Endodermal cell (in vitro differentiated cells): Measurements from ENCODE around the gene FRS2. TPM values are rescaled to one million over a fixed set of nuclear protein-coding genes. Genes with fewer than 3 reads are reported as not detected.

ENCODE experiments used
- DNase-seq: peaks from one replicate; pipeline ENCODE4 v3.0.0-alpha.2; 2017
- H3K27ac ChIP-seq: 2 replicates; pipeline ENCODE4 v1.5.1; 2013; ENCODE audit warnings: mild to moderate bottlenecking, low read depth, low read length, moderate library complexity
- H3K27me3 ChIP-seq: 2 replicates; pipeline ENCODE4 v1.6.1; 2013; ENCODE audit warnings: mild to moderate bottlenecking, low read length, moderate library complexity; ENCODE audit not compliant: insufficient read depth, control insufficient read depth, poor library complexity, severe bottlenecking
- H3K36me3 ChIP-seq: 2 replicates; pipeline ENCODE4 v1.7.0; 2013; ENCODE audit warnings: mild to moderate bottlenecking, low read length, moderate library complexity; ENCODE audit not compliant: control insufficient read depth, insufficient read depth
- H3K4me1 ChIP-seq: one replicate; pipeline ENCODE4 v1.7.0; 2013; ENCODE audit warnings: low read length; ENCODE audit not compliant: control insufficient read depth, insufficient read depth
- H3K4me3 ChIP-seq: 2 replicates; pipeline ENCODE4 v1.5.1; 2013; ENCODE audit warnings: mild to moderate bottlenecking, low read length, moderate library complexity
- H3K9ac ChIP-seq: 2 replicates; pipeline ENCODE4 v1.6.1; 2013; ENCODE audit warnings: mild to moderate bottlenecking, low read length, moderate library complexity; ENCODE audit not compliant: poor library complexity, severe bottlenecking; ENCODE audit errors: extremely low read depth
- H3K9me3 ChIP-seq: 2 replicates; pipeline ENCODE4 v1.6.1; 2013; ENCODE audit warnings: mild to moderate bottlenecking, low read length, moderate library complexity; ENCODE audit not compliant: control insufficient read depth
- H3K27ac Mint-ChIP-seq: 2 replicates; pipeline ENCODE4 v1.8.0; 2020; ENCODE audit warnings: mixed read lengths
- H3K27me3 Mint-ChIP-seq: 2 replicates; pipeline ENCODE4 v1.8.0; 2021; ENCODE audit warnings: mild to moderate bottlenecking, mixed read lengths; ENCODE audit not compliant: insufficient read depth
- H3K36me3 Mint-ChIP-seq: 2 replicates; pipeline ENCODE4 v1.8.0; 2020; ENCODE audit warnings: low read depth, mixed read lengths
- H3K4me1 Mint-ChIP-seq: 2 replicates; pipeline ENCODE4 v1.8.0; 2020; ENCODE audit warnings: mixed read lengths
- H3K4me3 Mint-ChIP-seq: 2 replicates; pipeline ENCODE4 v1.8.0; 2020; ENCODE audit warnings: mild to moderate bottlenecking, moderate library complexity, mixed read lengths
- H3K9me3 Mint-ChIP-seq: 2 replicates; pipeline ENCODE4 v1.8.0; 2020; ENCODE audit warnings: mild to moderate bottlenecking, mixed read lengths
- CTCF ChIP-seq: fragments of 200-600 bp; sonication (generic); conservative IDR thresholded peaks from 2 replicates; pipeline ENCODE4 v1.5.0; 2021; ENCODE audit warnings: antibody characterized with exemption, mild to moderate bottlenecking
- WGBS, 2 experiments: methylation state at CpG; one replicate each; pipeline versions ENCODE4 v1.1.5 to v1.1.7; 2013; ENCODE audit warnings: missing lambda C conversion rate in 2 of 2, mixed read lengths in 1 of 2; ENCODE audit not compliant: insufficient coverage in 1 of 2, insufficient read length in 1 of 2; 5-methylcytosine and 5-hydroxymethylcytosine counted together
- total RNA-seq, 2 donors: library from RNA; stranded (reverse); fragmentation: NEBNext Ultra II Directional in 1 of 2; extraction: Animal tissue kit (Norgen Biotek cat#: 25700) in 1 of 2; gene quantifications; 2 replicates in 1 of 2; 3 replicates in 1 of 2; pipeline ENCODE4 v1.2.1, GENCODE V29; 2021

The FRS2 gene
- total RNA-seq, 2 donors from 2014 or later = 63.1 to 65.8 TPM

DNA sequence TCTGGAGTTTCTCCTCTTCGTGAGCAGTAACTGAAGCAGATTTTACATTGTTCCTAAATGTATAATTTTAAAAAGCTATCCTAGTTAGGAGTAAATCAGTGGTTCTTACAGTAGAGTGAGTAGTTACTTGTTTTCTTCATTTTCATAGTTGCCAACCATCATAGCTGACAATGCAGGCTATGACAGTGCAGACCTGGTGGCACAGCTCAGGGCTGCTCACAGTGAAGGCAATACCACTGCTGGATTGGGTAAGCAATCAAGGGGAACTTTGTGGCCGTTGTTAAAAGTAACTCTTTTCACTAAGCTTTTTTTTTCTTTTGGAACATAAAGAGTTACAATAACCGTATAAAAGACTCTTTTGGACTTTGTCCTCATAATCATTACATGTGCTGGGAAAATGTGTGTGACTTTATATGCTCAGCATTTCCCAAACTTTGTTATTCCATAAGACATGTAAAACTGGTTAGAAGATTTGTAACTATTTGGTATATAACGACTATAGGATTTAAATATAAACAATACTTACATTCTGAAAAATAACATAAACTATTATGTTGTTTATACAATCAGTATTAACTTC, 128.1 kb downstream of the FRS2 start:
- H3K27me3 ChIP-seq = no peaks in the 10 kb centered on the region
- Mint-ChIP-seq H3K36me3 (peaks cover 86% of the 10 kb centered on the region), H3K27me3 (no peaks in the 10 kb centered on the region), H3K4me3 (no peak overlapping the region), H3K27ac (no peak overlapping the region), H3K4me1 (no peaks in the 10 kb centered on the region), H3K9me3 (peaks cover 1% of the 10 kb centered on the region)
- WGBS, 2 experiments = 95 to 100% methylated on average over 1 to 3 of the region's 4 CpGs
- no peak overlapping the region for H3K9ac ChIP-seq
- TF ChIP-seq CTCF = no peak
- H3K27ac ChIP-seq = no peak overlapping the region
- no peaks in the 10 kb centered on the region for H3K4me1 ChIP-seq
- no peak for DNase-seq
- no peak overlapping the region for H3K4me3 ChIP-seq
- H3K36me3 ChIP-seq = peaks cover 100% of the 10 kb centered on the region
- H3K9me3 ChIP-seq = peaks cover 2% of the 10 kb centered on the region

DNA sequence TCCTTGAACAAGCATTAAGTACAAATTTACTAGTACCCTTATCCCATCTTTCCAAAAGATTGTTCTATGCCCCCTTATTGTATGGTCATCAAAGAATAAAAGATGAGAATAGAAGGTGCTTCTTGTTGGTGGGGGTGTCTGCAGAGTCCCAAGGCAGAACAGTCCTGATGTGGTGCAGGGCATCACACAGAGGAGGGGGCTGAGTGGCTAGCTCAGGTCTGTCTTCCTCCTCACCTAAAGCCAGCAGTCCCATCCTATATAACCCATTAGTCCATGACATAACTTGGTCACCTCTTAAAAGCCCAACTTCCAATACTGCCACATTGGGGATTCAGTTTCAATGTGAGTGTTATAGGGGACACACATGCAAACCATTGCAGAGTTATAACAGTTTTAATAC, 130.6 kb downstream of the FRS2 start:
- H3K27ac Mint-ChIP-seq = no peak overlapping the region
- no peaks in the 10 kb centered on the region for H3K27me3 Mint-ChIP-seq
- peaks cover 68% of the 10 kb centered on the region for H3K36me3 Mint-ChIP-seq

DNA sequence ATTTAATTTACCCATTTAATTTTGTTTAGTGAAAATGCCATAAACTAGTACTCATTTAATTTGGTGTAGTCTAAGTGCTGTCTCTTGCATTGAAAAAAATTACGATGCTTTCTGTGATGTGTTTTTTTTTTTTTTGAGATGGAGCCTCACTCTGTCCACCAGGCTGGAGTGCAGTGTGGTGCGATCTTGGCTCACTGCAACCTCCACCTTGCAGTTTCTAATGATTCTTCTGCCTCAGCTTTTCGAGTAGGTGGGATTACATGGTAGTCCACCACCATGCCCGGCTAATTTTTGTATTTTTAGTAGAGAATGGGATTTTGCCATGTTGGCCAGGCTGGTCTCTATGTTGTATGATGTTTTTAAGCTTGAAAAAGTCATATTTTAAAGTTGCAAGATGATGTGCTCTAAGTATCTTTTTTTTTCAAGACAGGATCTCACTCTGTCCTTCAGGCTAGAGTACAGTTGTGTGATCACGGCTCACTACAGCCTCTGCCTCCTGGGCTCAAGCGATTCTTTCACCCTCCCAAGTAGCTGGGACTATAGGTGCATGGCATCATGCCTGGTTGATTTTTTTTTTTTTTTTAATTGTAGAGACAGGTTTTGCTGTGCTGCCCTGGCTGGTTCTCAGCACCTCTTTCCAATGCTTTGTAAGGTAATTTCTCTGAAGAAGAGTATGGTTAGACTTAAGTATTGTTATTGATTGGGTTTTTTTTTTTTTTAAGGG, 131.9 kb downstream of the FRS2 start:
- peaks cover 56% of the 10 kb centered on the region for H3K36me3 Mint-ChIP-seq

More for the DNA sequence above, 130.6 kb downstream of the FRS2 start:
- H3K4me1 ChIP-seq = no peaks in the 10 kb centered on the region
- H3K9me3 ChIP-seq = peaks cover 5% of the 10 kb centered on the region
- H3K9me3 Mint-ChIP-seq = peaks cover 4% of the 10 kb centered on the region
- H3K4me1 Mint-ChIP-seq = no peaks in the 10 kb centered on the region
- H3K27me3 ChIP-seq = no peaks in the 10 kb centered on the region
- peaks cover 77% of the 10 kb centered on the region for H3K36me3 ChIP-seq
- H3K27ac ChIP-seq = no peak overlapping the region
- TF ChIP-seq CTCF = no peak
- H3K9ac ChIP-seq = no peak overlapping the region
- no peak for DNase-seq
- H3K4me3 Mint-ChIP-seq = no peak overlapping the region
- H3K4me3 ChIP-seq = no peak overlapping the region

More for the DNA sequence above, 131.9 kb downstream of the FRS2 start:
- H3K9me3 ChIP-seq = peaks cover 5% of the 10 kb centered on the region
- TF ChIP-seq CTCF = no peak
- Mint-ChIP-seq H3K9me3 (peaks cover 4% of the 10 kb centered on the region), H3K27me3 (no peaks in the 10 kb centered on the region), H3K4me3 (no peak overlapping the region), H3K4me1 (no peaks in the 10 kb centered on the region), H3K27ac (no peak overlapping the region)
- no peak overlapping the region for H3K9ac ChIP-seq
- 93 to 95% methylated on average over 2 to 6 of the region's 6 CpGs for WGBS, 2 experiments
- H3K4me3 ChIP-seq = no peak overlapping the region
- H3K4me1 ChIP-seq = no peaks in the 10 kb centered on the region
- DNase-seq = no peak
- H3K27me3 ChIP-seq = no peaks in the 10 kb centered on the region
- no peak overlapping the region for H3K27ac ChIP-seq
- H3K36me3 ChIP-seq = peaks cover 64% of the 10 kb centered on the region
